ENCODE measurements around the gene ALKBH1. TPM values are rescaled to one million over a fixed set of nuclear protein-coding genes. Genes with fewer than 3 reads are reported as not detected.
"Not testable (repeated sequence)": the region's sequence is repeated elsewhere in the genome, so short reads cannot be mapped to it uniquely, and the experiment has no call there.

Gene ALKBH1
- total RNA-seq, 1 donor from 2014 or later: 14.1 TPM

GRCh38 chr14:77638771-77639171 is 69.1 kb downstream of the ALKBH1 start:
- H3K4me1 ChIP-seq: peaks cover 18% of the 10 kb centered on the region
- intact Hi-C loops (cut with micrococcal nuclease): no loop called here

GRCh38 chr14:77635869-77636268 is 72.0 kb downstream of the ALKBH1 start:
- H3K4me1 ChIP-seq; H3K36me3 ChIP-seq; intact Hi-C loops (cut with micrococcal nuclease); H3K27me3 ChIP-seq (ENCODE audit: low read depth); H3K4me3 ChIP-seq; DNase-seq; H3K27ac ChIP-seq (replicated peaks): not testable (repeated sequence)
- H3K9me3 ChIP-seq (replicated peaks): peaks cover 12% of the 10 kb centered on the region

More at GRCh38 chr14:77638771-77639171, 69.1 kb downstream of the ALKBH1 start:
- Histone ChIP-seq H3K36me3 (no peaks in the 10 kb centered on the region), H3K27me3 (ENCODE audit: low read depth) (no peaks in the 10 kb centered on the region), H3K9me3 (replicated peaks) (peaks cover 12% of the 10 kb centered on the region), H3K4me3 (no peak overlapping the region), H3K27ac (replicated peaks) (no peak overlapping the region)
- TF ChIP-seq CTCF (IDR thresholded peaks at IDR 0.05; ENCODE audit: borderline replicate concordance): no peak
- no peak for DNase-seq

GRCh38 chr14:77635466-77635865 is 72.4 kb downstream of the ALKBH1 start:
- H3K36me3 ChIP-seq; H3K27ac ChIP-seq (replicated peaks); intact Hi-C loops (cut with micrococcal nuclease); H3K4me1 ChIP-seq; H3K4me3 ChIP-seq; DNase-seq; H3K27me3 ChIP-seq (ENCODE audit: low read depth): not testable (repeated sequence)
- H3K9me3 ChIP-seq (replicated peaks): peaks cover 12% of the 10 kb centered on the region

DNA sequence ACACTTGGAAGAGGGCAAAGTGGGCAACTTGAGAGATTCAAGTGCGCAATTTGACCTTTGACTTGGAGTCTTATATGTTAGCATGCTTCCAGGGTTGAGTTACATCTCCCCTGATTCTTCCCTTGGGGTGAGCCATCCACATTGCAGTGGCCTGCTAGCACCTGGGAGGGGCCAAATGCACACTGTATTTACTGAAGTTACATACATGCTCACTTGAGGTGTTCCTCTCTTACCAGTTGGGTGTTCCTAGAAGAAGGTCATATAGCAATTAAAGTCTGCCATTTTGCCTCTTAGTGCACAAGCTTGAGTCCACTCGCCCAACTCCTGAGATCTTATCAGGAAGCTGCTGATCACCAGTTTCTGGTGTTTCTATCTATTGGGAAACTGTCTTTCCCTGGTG is 77.7 kb downstream of the ALKBH1 start:
- intact Hi-C loops (cut with micrococcal nuclease): no loop called here
- no peak overlapping the region for H3K27ac ChIP-seq (replicated peaks)
- TF ChIP-seq CTCF (IDR thresholded peaks at IDR 0.05; ENCODE audit: borderline replicate concordance): no peak
- no peak overlapping the region for H3K4me3 ChIP-seq
- H3K36me3 ChIP-seq: no peaks in the 10 kb centered on the region
- no peaks in the 10 kb centered on the region for H3K27me3 ChIP-seq (ENCODE audit: low read depth)
- DNase-seq: no peak
- no peaks in the 10 kb centered on the region for H3K4me1 ChIP-seq
- peaks cover 23% of the 10 kb centered on the region for H3K9me3 ChIP-seq (replicated peaks)

- Histone ChIP-seq H3K27me3 (ENCODE audit: low read depth) (no peaks in the 10 kb centered on the region), H3K9me3 (replicated peaks) (peaks cover 15% of the 10 kb centered on the region), H3K4me1 (no peaks in the 10 kb centered on the region), H3K4me3 (no peak overlapping the region), H3K36me3 (no peaks in the 10 kb centered on the region), H3K27ac (replicated peaks) (no peak overlapping the region)
- DNase-seq: no peak
- no peak for TF ChIP-seq CTCF (IDR thresholded peaks at IDR 0.05; ENCODE audit: borderline replicate concordance)
- intact Hi-C loops (cut with micrococcal nuclease): no loop called here
Measured at GRCh38 chr14:77625360-77625759, 82.5 kb downstream of the ALKBH1 start.

GRCh38 chr14:77623201-77623600 is 84.6 kb downstream of the ALKBH1 start:
- intact Hi-C loops (cut with micrococcal nuclease): no loop called here
- Histone ChIP-seq H3K36me3 (no peaks in the 10 kb centered on the region), H3K9me3 (replicated peaks) (no peaks in the 10 kb centered on the region), H3K4me3 (no peak overlapping the region), H3K4me1 (no peaks in the 10 kb centered on the region), H3K27ac (replicated peaks) (no peak overlapping the region), H3K27me3 (ENCODE audit: low read depth) (no peaks in the 10 kb centered on the region)
- no peak for TF ChIP-seq CTCF (IDR thresholded peaks at IDR 0.05; ENCODE audit: borderline replicate concordance)
- DNase-seq: no peak

Other genes with a start within 250 kb of the ALKBH1 start
- gene AHSA1, start 249.9 kb downstream of the ALKBH1 start, total RNA-seq: 183 TPM
- gene ISM2, start 209.2 kb downstream of the ALKBH1 start, total RNA-seq: not detected
- gene SPTLC2, start 91.4 kb downstream of the ALKBH1 start, total RNA-seq: 11.5 TPM
- gene SLIRP, start 80 bp upstream of the ALKBH1 start, total RNA-seq: 204 TPM
- gene SNW1, start 53.1 kb upstream of the ALKBH1 start, total RNA-seq: 52.6 TPM
- gene ADCK1, start 92.1 kb upstream of the ALKBH1 start, total RNA-seq: 10.3 TPM